WERI-Rb-1 (cell line): ENCODE results near the gene GALNTL6.
"Not testable (repeated sequence)": the region's sequence is repeated elsewhere in the genome, so short reads cannot be mapped to it uniquely, and the experiment has no call there.

Experiments
- DNase-seq: peaks from one replicate; pipeline ENCODE4 v3.0.0-alpha.2; 2020
- H3K27ac ChIP-seq: fragments of 250-450 bp; sonication (Bioruptor Pico); 2 replicates; pipeline ENCODE4 v1.5.1; 2020; ENCODE audit warnings: mild to moderate bottlenecking, moderate library complexity
- H3K27me3 ChIP-seq: fragments of 250-450 bp; sonication (Bioruptor Pico); 2 replicates; pipeline ENCODE4 v1.5.1; 2021; ENCODE audit warnings: mild to moderate bottlenecking, low read depth, moderate library complexity; ENCODE audit not compliant: insufficient read depth, severe bottlenecking
- H3K36me3 ChIP-seq: fragments of 250-450 bp; sonication (Bioruptor Pico); 2 replicates; pipeline ENCODE4 v1.5.1; 2020; ENCODE audit warnings: mild to moderate bottlenecking, moderate library complexity
- H3K4me3 ChIP-seq: 2 replicates; pipeline ENCODE4 v1.5.1; 2011; ENCODE audit warnings: low read depth, mild to moderate bottlenecking, control low read depth, low read length
- H3K9me3 ChIP-seq: fragments of 250-450 bp; sonication (Bioruptor Pico); 2 replicates; pipeline ENCODE4 v1.5.1; 2021; ENCODE audit warnings: mild to moderate bottlenecking, moderate library complexity; ENCODE audit not compliant: severe bottlenecking
- CTCF ChIP-seq: IDR thresholded peaks from 2 replicates; pipeline ENCODE4 v1.5.1; 2011; ENCODE audit warnings: low read depth, mild to moderate bottlenecking, control low read depth, inconsistent platforms, low read length

Gene GALNTL6

GRCh38 chr4:172974586-172974985, 1161.4 kb downstream of the GALNTL6 start:
- Histone ChIP-seq H3K36me3 (no peaks in the 10 kb centered on the region), H3K9me3 (peaks cover 10% of the 10 kb centered on the region), H3K27me3 (no peaks in the 10 kb centered on the region), H3K27ac (no peak overlapping the region), H3K4me3 (no peak overlapping the region)
- TF ChIP-seq CTCF: no peak
- DNase-seq: no peak

GRCh38 chr4:172975651-172976229, 1162.5 kb downstream of the GALNTL6 start:
- no peak for DNase-seq
- Histone ChIP-seq H3K4me3 (no peak overlapping the region), H3K27ac (no peak overlapping the region), H3K27me3 (no peaks in the 10 kb centered on the region), H3K9me3 (peaks cover 2% of the 10 kb centered on the region), H3K36me3 (no peaks in the 10 kb centered on the region)
- no peak for TF ChIP-seq CTCF

- not testable (repeated sequence) for H3K4me3 ChIP-seq, DNase-seq, H3K27ac ChIP-seq, H3K27me3 ChIP-seq, H3K9me3 ChIP-seq, H3K36me3 ChIP-seq
Measured at GRCh38 chr4:172977491-172978041, 1164.4 kb downstream of the GALNTL6 start.

GRCh38 chr4:172978848-172979247, 1165.6 kb downstream of the GALNTL6 start:
- no peak for DNase-seq
- no peaks in the 10 kb centered on the region for H3K9me3 ChIP-seq
- H3K4me3 ChIP-seq: no peak overlapping the region

GRCh38 chr4:172979332-172979731, 1166.1 kb downstream of the GALNTL6 start:
- no peak for DNase-seq
- Histone ChIP-seq H3K27me3 (no peaks in the 10 kb centered on the region), H3K9me3 (no peaks in the 10 kb centered on the region), H3K36me3 (no peaks in the 10 kb centered on the region), H3K4me3 (no peak overlapping the region), H3K27ac (no peak overlapping the region)
- no peak for TF ChIP-seq CTCF

More at GRCh38 chr4:172978848-172979247, 1165.6 kb downstream of the GALNTL6 start:
- TF ChIP-seq CTCF: no peak
- Histone ChIP-seq H3K36me3 (no peaks in the 10 kb centered on the region), H3K27me3 (no peaks in the 10 kb centered on the region), H3K27ac (no peak overlapping the region)

- Histone ChIP-seq H3K9me3 (no peaks in the 10 kb centered on the region), H3K4me3 (no peak overlapping the region), H3K27ac (no peak overlapping the region), H3K27me3 (no peaks in the 10 kb centered on the region), H3K36me3 (no peaks in the 10 kb centered on the region)
- DNase-seq: no peak
- no peak for TF ChIP-seq CTCF
Measured at GRCh38 chr4:172980219-172980618, 1167.0 kb downstream of the GALNTL6 start.
